ENCODE data around the gene CHEK2.
"Not testable (repeated sequence)": the region's sequence is repeated elsewhere in the genome, so short reads cannot be mapped to it uniquely, and the experiment has no call there.

CHEK2 gene

DNA sequence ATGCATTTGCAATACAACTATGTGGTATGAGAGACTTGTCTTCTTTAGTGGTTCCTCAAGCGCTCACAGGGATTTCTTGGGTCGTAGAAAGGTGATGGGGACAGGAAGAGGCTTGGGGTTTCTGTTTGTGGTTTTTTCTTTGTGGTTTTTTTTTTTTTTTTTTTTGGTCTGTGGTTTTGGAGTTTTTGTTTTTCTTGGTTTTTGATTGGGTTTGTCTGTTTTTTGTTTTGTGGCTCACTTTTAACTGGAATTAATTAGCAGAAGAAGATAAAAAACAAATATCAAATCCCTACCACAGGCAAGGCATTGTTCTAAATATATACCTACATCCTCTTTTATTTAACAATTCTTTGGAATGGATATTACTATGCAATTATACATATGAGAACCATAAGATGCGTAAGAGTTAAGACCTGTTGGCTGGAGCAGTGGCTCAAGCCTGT, 67.5 kb downstream of the CHEK2 start:
- peak; percentile 45 for DNase-seq (ENCODE audit: extremely low read depth, low read depth)

DNA sequence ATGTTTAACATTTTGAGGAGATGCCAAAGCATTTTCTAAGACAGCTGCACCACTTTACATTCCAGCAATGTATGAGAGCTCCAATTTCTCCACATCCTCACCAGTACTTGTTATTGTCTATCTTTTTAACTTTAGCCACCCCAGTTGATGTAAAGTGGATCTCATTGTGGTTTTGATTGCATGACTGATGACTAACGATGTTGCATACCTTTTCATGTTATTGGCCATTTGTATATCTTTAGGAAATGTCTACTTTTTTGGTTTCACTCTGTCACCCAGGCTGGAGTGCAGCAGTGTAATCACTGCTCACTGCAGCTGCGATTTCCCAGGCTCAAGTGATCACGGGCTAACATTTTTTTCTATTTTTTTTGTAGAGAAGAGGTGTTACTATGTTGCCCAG, 70.9 kb downstream of the CHEK2 start:
- no peak for TF ChIP-seq CTCF (IDR thresholded peaks at IDR 0.05; ENCODE audit: low read depth, low read length)
- no peak for DNase-seq (ENCODE audit: extremely low read depth, low read depth)

More for the DNA sequence above, 67.5 kb downstream of the CHEK2 start:
- TF ChIP-seq CTCF (IDR thresholded peaks at IDR 0.05; ENCODE audit: low read depth, low read length): no peak

- DNase-seq (ENCODE audit: extremely low read depth, low read depth): no peak
- no peak for TF ChIP-seq CTCF (IDR thresholded peaks at IDR 0.05; ENCODE audit: low read depth, low read length)
These were observed 71.5 kb downstream of the CHEK2 start for GRCh38 chr22:28670161-28670560.

GRCh38 chr22:28669387-28669786, 72.2 kb downstream of the CHEK2 start:
- TF ChIP-seq CTCF (IDR thresholded peaks at IDR 0.05; ENCODE audit: low read depth, low read length): no peak
- DNase-seq (ENCODE audit: extremely low read depth, low read depth): no peak

- not testable (repeated sequence) for DNase-seq (ENCODE audit: extremely low read depth, low read depth)
These were observed 78.1 kb downstream of the CHEK2 start for GRCh38 chr22:28663569-28663942.

GRCh38 chr22:28658448-28658847, 83.2 kb downstream of the CHEK2 start:
- no peak for TF ChIP-seq CTCF (IDR thresholded peaks at IDR 0.05; ENCODE audit: low read depth, low read length)
- no peak for DNase-seq (ENCODE audit: extremely low read depth, low read depth)

GRCh38 chr22:28656181-28656580, 85.4 kb downstream of the CHEK2 start:
- no peak for DNase-seq (ENCODE audit: extremely low read depth, low read depth)
- no peak for TF ChIP-seq CTCF (IDR thresholded peaks at IDR 0.05; ENCODE audit: low read depth, low read length)

DNA sequence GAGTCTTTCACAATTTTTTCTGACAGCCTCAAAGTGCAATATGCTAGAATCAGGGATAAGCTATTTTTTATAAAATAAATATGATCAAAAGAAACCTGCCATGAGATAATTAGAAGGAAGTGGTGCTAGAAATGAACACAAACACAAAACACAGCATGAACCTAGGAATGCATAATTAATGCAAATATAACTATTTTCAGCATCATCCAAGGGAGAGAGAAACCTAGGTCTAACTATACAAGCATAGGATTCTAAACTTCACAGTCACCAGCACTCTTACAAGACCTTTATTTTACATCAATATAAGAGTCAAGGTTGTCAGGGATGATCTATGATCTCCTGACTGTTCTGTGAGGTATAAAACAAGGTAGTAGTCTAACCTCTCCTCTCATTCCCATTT, 91.2 kb downstream of the CHEK2 start:
- no peak for TF ChIP-seq CTCF (IDR thresholded peaks at IDR 0.05; ENCODE audit: low read depth, low read length)
- DNase-seq (ENCODE audit: extremely low read depth, low read depth): no peak
